ENCODE data around the gene OR52A5. TPM values are rescaled to one million over a fixed set of nuclear protein-coding genes. Genes with fewer than 3 reads are reported as not detected.

Gene OR52A5
- total RNA-seq, 1 experiment from 2014 or later: 0.11 TPM

- POLR2A ChIA-PET: no interaction called here
Observed at GRCh38 chr11:5088556-5088955, 49.6 kb downstream of the OR52A5 start.

DNA sequence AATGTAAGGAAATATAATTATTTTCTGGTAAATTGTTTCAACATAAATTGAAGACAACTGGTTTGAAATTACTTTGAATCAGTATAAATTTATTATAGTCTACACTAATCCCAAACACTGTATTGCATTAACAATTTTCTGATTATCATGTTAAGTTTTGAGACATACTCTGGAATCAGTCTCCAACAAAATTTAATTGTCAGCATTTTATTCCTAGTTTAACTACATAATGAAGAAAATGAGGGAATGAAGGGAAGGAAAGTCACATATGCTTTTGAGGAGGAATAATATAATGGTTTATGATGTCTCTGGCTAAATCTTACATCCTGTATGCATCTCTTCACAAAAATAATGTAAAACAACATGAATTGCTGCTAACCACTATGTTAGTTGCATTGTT lies 54.6 kb downstream of the OR52A5 start:
- Mint-ChIP-seq H3K4me3 (no peak overlapping the region), H3K4me1 (peaks cover 5% of the 10 kb centered on the region), H3K27ac (no peak overlapping the region), H3K9me3 (no peaks in the 10 kb centered on the region), H3K36me3 (no peaks in the 10 kb centered on the region), H3K27me3 (ENCODE audit: low read depth) (no peaks in the 10 kb centered on the region)
- ChIA-PET POLR2A (no interaction called here), CTCF (no interaction called here)
- DNase-seq (ENCODE audit: low spot score): no peak
- no peak for ATAC-seq
- TF ChIP-seq TCF7 (CRISPR knock-in tag; IDR thresholded peaks at IDR 0.05; ENCODE audit: low read depth): no peak
- TF ChIP-seq, protein P1, sequence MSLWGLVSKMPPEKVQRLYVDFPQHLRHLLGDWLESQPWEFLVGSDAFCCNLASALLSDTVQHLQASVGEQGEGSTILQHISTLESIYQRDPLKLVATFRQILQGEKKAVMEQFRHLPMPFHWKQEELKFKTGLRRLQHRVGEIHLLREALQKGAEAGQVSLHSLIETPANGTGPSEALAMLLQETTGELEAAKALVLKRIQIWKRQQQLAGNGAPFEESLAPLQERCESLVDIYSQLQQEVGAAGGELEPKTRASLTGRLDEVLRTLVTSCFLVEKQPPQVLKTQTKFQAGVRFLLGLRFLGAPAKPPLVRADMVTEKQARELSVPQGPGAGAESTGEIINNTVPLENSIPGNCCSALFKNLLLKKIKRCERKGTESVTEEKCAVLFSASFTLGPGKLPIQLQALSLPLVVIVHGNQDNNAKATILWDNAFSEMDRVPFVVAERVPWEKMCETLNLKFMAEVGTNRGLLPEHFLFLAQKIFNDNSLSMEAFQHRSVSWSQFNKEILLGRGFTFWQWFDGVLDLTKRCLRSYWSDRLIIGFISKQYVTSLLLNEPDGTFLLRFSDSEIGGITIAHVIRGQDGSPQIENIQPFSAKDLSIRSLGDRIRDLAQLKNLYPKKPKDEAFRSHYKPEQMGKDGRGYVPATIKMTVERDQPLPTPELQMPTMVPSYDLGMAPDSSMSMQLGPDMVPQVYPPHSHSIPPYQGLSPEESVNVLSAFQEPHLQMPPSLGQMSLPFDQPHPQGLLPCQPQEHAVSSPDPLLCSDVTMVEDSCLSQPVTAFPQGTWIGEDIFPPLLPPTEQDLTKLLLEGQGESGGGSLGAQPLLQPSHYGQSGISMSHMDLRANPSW (CRISPR knock-in tag; conservative IDR thresholded peaks at IDR 0.05; ENCODE audit: low read depth): no peak
- TF ChIP-seq, protein P2, sequence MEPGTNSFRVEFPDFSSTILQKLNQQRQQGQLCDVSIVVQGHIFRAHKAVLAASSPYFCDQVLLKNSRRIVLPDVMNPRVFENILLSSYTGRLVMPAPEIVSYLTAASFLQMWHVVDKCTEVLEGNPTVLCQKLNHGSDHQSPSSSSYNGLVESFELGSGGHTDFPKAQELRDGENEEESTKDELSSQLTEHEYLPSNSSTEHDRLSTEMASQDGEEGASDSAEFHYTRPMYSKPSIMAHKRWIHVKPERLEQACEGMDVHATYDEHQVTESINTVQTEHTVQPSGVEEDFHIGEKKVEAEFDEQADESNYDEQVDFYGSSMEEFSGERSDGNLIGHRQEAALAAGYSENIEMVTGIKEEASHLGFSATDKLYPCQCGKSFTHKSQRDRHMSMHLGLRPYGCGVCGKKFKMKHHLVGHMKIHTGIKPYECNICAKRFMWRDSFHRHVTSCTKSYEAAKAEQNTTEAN (CRISPR knock-in tag; IDR thresholded peaks at IDR 0.05): no peak
- TF ChIP-seq ZNF121 (CRISPR knock-in tag; IDR thresholded peaks at IDR 0.05): no peak
- TF ChIP-seq, protein P3, sequence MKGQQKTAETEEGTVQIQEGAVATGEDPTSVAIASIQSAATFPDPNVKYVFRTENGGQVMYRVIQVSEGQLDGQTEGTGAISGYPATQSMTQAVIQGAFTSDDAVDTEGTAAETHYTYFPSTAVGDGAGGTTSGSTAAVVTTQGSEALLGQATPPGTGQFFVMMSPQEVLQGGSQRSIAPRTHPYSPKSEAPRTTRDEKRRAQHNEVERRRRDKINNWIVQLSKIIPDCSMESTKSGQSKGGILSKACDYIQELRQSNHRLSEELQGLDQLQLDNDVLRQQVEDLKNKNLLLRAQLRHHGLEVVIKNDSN (CRISPR knock-in tag; IDR thresholded peaks at IDR 0.05): no peak
- TF ChIP-seq NFE2L1 (CRISPR knock-in tag; IDR thresholded peaks at IDR 0.05): no peak
- TF ChIP-seq FOXJ3 (CRISPR knock-in tag; IDR thresholded peaks at IDR 0.05; ENCODE audit: borderline replicate concordance): no peak

More at GRCh38 chr11:5088556-5088955, 49.6 kb downstream of the OR52A5 start:
- no peak for ATAC-seq
- no peaks in the 10 kb centered on the region for H3K9me3 Mint-ChIP-seq
- no peak overlapping the region for H3K27ac Mint-ChIP-seq
- no peak overlapping the region for H3K4me3 Mint-ChIP-seq
- no peak for TF ChIP-seq NFATC4 (CRISPR knock-in tag; IDR thresholded peaks at IDR 0.05)
- no peak for TF ChIP-seq ZNF232 (CRISPR knock-in tag; IDR thresholded peaks at IDR 0.05)
- TF ChIP-seq NR3C1 (CRISPR knock-in tag; conservative IDR thresholded peaks at IDR 0.05; ENCODE audit: low read depth): no peak
- no peak for TF ChIP-seq SOX15 (CRISPR knock-in tag; IDR thresholded peaks at IDR 0.05)
- TF ChIP-seq FOXP1 (CRISPR knock-in tag; IDR thresholded peaks at IDR 0.05; ENCODE audit: borderline replicate concordance): no peak
- no peak for TF ChIP-seq ZNF396 (CRISPR knock-in tag; IDR thresholded peaks at IDR 0.05; ENCODE audit: borderline replicate concordance)
- no peak for TF ChIP-seq JUN (CRISPR knock-in tag; IDR thresholded peaks at IDR 0.05)
- no peak for TF ChIP-seq ETV6 (CRISPR knock-in tag; IDR thresholded peaks at IDR 0.05)
- TF ChIP-seq GABPB1 (CRISPR knock-in tag; IDR thresholded peaks at IDR 0.05): no peak
- TF ChIP-seq AFF4 (CRISPR knock-in tag; IDR thresholded peaks at IDR 0.05; ENCODE audit: borderline replicate concordance): no peak
- TF ChIP-seq ZNF121 (CRISPR knock-in tag; IDR thresholded peaks at IDR 0.05): no peak
- no peak for TF ChIP-seq ZNF423 (CRISPR knock-in tag; IDR thresholded peaks at IDR 0.05)
- no peak for TF ChIP-seq NFYB (CRISPR knock-in tag; conservative IDR thresholded peaks at IDR 0.05; ENCODE audit: low read depth)
- TF ChIP-seq ZNF138 (CRISPR knock-in tag; conservative IDR thresholded peaks at IDR 0.05): no peak
- TF ChIP-seq, protein P4, sequence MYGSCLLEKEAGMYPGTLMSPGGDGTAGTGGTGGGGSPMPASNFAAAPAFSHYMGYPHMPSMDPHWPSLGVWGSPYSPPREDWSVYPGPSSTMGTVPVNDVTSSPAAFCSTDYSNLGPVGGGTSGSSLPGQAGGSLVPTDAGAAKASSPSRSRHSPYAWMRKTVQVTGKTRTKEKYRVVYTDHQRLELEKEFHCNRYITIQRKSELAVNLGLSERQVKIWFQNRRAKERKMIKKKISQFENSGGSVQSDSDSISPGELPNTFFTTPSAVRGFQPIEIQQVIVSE (CRISPR knock-in tag; IDR thresholded peaks at IDR 0.05; ENCODE audit: borderline replicate concordance): no peak
- TF ChIP-seq, protein P1 (CRISPR knock-in tag; conservative IDR thresholded peaks at IDR 0.05; ENCODE audit: low read depth): no peak
- no peak for TF ChIP-seq IRF1 (CRISPR knock-in tag; IDR thresholded peaks at IDR 0.05)
- no peak for TF ChIP-seq IRF2 (CRISPR knock-in tag; IDR thresholded peaks at IDR 0.05; ENCODE audit: borderline replicate concordance, low read depth)
- no peak for TF ChIP-seq ZNF671 (CRISPR knock-in tag; IDR thresholded peaks at IDR 0.05)
- no peaks in the 10 kb centered on the region for H3K36me3 Mint-ChIP-seq
- DNase-seq (ENCODE audit: low spot score): no peak
- H3K4me1 Mint-ChIP-seq: peaks cover 5% of the 10 kb centered on the region
- no peaks in the 10 kb centered on the region for H3K27me3 Mint-ChIP-seq (ENCODE audit: low read depth)
- CTCF ChIA-PET: interaction anchor here (1.8 kb wide), 1 partner anchor 452 kb away, joined by 5 read pairs; the partner anchor contains the start of gene OR51D1

Measured in WTC11 (cell line).